Stimulated activated CD8-positive, alpha-beta memory T cell treated with anti-CD3 and anti-CD28 coated beads, Interleukin-15, amount 100 ng/mL, for 1 hour (primary cell): ENCODE measurements around the gene E2F1.

Experiments used
- DNase-seq: peaks from one replicate; pipeline ENCODE4 v3.0.0-alpha.2; 2020; ENCODE audit warnings: low read depth

Gene E2F1

GRCh38 chr20:33671573-33672288 is 14.5 kb downstream of the E2F1 start:
- no peak for DNase-seq

DNA sequence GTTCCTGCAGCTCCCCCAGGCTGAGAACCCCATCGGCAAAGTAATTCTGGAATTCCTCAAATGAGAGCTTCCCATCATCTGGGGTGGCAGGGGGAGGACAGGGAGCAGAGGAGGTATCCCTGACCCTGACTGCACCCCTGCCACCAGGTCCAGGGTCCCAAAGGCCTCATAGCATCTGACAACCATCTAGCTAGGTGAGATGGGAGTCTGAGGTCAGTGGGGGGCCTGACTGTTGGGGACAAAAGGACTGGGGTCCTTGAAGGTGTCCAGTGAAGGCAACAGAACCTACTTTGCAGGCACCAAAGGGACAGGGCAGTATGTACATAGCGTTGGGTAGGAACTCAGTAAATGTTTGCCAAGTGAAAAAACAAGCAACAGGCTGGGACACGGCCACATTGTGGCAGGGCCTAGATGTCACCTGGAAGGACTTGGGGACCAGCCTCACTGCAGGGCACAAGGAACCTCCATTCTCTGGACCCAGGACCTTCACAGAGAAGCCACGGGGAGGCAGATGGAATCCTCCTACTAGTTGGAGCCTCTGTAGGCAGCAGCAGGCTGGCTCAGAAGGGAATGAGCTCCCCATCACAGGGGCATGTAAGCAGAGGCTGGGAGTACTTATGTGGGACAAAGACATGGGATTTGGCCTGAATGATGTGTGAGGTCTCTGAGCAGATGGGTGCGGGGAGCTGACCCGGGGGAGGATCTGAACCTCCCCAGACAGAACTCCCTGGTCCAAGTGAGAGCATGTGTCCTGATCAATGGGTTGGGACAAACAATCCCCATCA is 15.3 kb downstream of the E2F1 start:
- DNase-seq = no peak

GRCh38 chr20:33669873-33670640 is 16.1 kb downstream of the E2F1 start:
- no peak for DNase-seq

DNA sequence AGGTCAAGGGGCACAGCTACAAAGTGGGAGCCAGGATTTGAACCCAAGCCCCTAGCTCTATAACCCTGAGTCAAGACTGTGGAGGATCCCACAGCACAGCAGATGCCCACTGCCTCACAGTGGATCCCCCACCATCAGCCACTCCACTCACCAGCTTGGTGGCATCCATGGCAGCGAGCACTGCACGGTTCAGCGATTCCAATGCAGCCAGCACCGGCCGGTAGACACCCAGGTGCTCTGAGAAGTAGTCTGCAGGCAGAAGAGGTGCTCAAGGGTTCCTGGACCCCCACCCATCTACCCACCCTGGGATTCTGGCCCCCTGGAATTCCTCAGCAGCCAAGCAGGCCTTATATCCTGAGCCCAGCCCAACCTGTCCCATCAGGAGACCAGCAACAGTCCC is 17.0 kb downstream of the E2F1 start:
- no peak for DNase-seq

DNA sequence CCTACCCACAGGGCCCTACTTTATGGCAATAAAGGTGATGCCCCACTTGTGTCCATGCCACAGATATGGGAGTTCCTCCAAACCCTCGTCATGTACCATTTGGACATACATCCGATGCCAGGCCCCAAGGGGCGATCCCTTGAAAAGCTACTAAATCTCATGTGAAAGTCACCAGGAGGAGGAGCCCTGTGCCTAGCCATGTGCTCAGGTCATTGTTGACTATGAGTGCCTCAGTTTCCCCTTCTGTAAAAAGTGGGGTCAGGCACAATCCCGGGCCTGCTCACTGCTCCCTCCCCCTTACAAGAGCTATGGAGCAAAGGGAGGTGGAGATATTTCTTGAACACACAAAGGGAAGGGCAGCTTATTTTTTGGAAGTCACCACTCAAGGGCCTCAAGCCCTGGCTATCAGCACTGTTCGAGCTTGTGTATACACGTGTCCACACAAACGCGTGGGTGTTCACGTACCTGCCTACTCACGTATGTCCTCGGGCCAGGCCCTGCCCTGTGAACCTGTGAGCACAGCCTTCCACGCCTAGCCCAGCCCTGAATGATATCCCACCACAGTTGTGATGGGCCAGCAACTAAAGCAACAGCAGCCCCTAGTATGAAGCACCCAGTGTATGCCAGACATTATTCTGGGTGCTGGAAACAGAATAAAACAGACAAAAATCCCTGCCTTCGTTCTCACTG is 17.6 kb downstream of the E2F1 start:
- no peak for DNase-seq

- DNase-seq = peak; percentile 59
Observed at GRCh38 chr20:33667676-33668465, 18.3 kb downstream of the E2F1 start.

DNA sequence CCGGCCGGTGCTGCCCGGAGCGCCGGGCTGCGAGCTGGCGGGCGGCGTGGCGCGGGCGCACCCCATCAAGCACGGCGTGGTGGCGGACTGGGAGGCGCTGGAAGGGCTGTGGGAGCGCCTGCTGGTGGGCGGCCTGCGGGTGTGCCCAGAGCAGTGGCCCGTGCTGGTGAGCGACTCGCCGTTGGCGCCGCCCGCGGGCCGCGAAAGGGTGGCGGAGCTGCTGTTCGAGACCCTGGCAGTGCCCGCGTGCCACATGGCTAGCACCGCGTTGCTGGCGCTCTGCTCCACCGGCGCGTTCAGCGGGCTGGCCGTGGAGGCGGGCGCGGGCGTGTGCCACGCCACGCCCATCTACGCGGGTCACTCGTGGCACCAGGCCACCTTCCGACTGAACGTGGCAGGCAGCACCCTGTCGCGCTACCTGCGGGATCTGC is 18.9 kb downstream of the E2F1 start:
- DNase-seq = no peak

DNA sequence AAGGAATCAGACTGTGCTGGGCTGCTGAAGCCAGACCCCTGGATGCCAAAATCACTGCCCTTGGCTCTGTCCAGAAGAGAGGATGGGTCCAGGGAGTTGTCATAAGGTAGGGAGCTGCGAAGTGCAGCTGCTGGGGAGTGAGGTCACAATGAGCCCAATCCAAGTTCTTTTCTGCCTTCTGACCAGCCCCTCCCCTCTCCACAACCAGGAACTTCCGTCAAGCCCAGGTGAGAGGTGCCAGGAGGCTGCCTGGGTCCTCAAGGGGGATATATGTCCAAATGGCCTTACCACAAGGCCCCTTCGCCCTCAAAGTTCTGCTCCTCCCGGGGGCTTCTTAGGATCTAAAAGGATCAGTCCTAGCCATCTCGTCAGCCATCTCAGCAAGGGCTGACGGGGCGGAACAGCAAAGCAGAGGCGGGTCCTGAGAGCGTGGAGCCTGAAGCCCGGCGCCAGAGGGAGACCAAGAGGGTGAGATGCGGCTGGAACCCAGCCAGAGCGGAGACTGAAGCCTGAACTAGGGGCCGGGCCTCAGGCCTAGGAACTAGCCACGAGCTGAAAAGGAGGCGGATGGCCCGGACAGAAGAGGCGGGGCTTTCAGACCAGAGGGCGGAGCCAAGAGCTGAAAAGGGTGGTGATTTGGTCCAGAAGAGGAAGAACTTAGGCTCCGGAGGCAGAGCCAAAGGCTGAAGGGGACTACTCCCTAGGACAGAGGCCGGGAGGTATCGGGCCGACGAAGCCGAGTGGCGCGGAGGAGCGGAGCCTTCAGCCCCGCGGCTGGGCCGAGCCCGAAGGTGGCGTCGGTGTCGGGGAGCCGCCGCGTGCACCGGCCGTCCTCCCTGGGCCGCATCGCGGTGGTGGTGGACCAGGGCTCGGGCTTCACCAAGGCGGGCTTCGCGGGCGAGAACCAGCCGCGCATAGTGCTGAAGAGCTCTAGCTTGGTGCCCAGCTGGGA is 19.6 kb downstream of the E2F1 start, which contains the start of gene ACTL10:
ACTL10 (plus strand) TSS at position 651 of the 952 bp plus-strand sequence. CDS start 555 bp downstream, outside the sequence.
- peak; percentile 55 for DNase-seq

DNA sequence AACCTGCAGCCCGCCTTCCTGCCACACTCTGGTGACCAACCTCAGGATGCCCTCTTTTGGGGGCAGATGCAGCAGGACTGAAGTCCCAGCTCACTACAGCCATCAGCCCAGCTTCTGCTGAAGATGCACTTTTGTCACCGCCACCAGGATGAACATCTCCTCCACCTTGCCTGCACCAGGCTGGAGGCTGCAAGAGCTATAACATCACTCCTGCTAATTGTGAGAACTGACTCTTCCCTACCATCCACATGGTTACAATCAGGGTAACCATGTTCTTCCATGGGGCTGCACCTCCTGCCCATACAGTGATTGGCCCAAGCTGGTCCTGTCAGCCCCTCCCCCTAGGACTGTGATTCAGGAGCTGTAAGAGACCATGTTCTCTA is 21.4 kb downstream of the E2F1 start:
- DNase-seq = no peak

DNA sequence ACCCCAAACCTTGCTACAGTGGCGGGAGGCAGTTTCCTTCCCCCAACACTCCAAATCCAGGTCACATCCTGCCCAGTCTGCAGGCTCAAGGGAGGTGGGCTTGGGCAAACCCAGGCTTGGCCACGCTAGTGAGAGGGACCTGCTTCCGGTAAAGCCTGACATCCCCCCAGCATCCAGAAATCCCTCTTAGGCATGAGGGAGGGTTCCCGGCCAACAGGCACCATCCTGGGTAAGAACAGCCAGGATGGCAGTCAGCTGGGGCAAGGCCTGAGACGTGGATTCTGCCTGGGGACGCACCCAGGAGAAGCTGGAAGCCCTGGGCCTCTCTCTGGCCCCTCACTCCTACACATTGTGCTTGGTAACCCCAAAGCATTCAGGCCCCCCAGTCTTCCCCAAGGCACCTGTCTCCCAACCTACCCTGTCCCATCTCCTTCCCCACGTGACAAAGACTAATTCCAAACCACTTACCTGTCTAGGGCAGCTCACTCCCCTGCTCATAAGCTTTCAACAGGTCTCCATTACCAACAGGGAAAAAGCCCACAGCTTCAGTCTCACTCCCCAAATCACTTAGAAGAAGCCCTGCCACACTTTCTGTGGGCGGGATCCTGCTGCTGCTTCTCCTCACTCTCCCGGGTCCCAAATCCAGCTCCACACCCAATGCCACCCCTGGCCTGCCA is 22.0 kb downstream of the E2F1 start:
- DNase-seq = no peak

- peak; percentile 60 for DNase-seq
Observed at GRCh38 chr20:33663161-33664084, 22.8 kb downstream of the E2F1 start.

- no peak for DNase-seq
Observed at GRCh38 chr20:33662172-33662571, 24.0 kb downstream of the E2F1 start, which contains the start of gene C20orf144. Gene C20orf144 (plus strand): TSS chr20:33662327. CDS start chr20:33662346, 19 bp downstream.

DNA sequence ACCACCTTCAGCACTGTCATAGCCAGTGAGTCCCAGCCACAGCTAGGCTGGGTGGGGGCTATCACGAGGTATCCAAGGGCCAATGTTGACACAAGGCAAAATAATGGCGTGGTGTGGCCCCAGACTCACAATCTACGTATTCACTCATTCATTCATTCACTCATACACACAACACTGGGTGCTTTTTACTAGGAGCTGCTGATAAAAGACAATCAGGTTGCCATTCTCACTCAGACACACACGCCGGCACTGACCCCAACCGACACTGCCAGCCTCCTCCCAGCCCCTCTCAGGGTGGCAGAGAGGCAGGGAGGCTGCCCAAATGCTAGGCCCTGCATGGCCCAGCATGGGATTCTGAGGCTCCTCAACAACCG is 25.5 kb downstream of the E2F1 start:
- DNase-seq = no peak

DNA sequence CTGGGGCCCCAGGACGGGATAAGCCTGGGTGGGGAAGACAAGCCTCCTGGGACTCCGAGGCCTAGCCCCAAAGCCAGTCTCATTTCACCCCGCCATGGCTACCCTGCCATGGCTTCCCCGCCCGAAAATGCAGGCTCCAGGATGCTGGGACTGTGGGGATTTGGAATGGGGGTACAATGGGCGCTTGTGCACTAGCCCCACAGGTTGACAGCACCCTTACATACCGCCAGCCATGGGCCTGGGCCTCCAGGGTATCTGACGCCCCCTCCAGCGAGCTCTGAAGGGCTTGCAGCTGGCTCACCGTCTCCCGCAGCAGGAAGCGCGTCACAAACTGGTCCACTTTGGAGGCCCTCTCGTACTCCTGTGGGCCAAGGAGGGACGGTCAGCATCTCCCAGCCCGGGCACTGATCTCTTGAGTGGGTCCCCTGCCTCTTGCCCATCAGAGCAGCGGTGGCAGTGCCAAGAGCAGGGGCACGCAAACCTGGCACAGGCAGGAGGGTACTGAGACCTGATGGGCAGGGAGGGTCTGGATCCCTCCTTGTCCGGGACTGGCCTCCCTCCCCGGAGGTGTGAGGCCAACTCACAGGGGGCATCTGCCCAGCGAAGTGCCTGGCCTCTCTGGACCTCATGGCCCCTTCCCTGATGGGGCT is 26.0 kb downstream of the E2F1 start:
- DNase-seq = no peak

DNA sequence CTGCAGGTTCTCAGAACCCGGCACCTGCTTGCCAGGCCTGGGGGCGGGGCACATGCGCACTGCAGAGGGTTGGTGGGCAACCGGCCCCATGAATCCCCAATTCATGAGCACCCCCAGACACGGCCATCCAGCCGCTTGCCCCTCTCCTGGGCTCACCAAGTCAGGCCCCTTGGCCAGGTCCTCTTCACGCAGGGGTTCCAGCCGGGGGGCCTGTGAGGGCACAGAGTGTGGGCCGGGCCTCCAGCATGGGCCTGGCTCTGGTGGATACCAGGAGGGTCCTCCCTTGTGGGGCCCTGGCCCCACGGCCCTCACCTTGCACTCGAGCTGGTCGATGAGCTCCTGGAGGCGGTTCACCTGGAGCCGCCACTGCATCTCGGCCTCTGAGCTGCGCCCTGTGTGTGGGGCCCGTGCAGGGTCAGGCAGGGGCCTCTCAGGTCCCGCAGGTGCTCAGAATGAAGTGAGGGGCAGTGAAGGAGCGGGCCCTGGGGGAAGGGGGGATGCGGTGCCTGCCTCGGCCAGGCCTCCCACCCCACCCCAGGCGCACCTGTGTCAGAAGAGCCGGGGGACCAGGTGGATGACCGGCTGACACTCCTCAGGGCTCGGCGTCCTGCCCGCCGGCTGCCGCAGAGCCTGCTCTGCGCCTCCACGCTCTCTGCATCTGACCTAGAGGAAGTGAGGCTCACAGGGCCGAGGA is 26.7 kb downstream of the E2F1 start:
- DNase-seq = no peak

GRCh38 chr20:33658929-33659328 is 27.3 kb downstream of the E2F1 start:
- no peak for DNase-seq

DNA sequence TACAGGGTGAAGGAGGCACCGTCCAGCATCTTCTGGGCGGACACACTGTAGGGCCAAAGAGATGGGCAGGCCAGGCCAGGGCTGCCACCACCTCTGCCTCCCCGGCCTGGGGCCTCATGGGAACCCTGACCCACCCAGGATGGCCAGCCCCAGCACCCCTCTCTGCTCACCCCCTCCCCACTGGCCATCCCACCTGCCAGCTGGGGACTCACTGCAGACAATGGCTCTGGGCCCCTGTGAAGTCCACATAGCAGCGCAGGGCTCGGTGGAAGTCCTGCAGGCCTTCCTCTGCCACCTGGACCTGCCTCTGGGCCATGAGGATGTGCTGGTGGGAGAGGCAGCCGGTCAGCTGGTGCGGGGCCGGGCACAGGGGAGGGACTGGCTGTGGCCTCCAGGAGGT is 27.7 kb downstream of the E2F1 start:
- DNase-seq = no peak
